Endothelial cell of umbilical vein (primary cell): Measurements from ENCODE around the gene C11orf24.

Experiments
- CTCF ChIP-seq, 2 donors: IDR thresholded peaks; 1 replicate in 1 of 2; 2 replicates in 1 of 2; pipeline ENCODE4 v1.5.1; 2011; ENCODE audit warnings: low read length in 2 of 2, mild to moderate bottlenecking in 2 of 2, moderate library complexity in 2 of 2, control low read depth in 1 of 2, inconsistent platforms in 1 of 2, low read depth in 1 of 2; ENCODE audit not compliant: insufficient read depth in 1 of 2; ENCODE audit errors: extremely low read depth in 1 of 2
- POLR2A ChIP-seq: IDR thresholded peaks from 2 replicates; pipeline ENCODE4 v1.6.1; 2012; ENCODE audit warnings: low read depth, mild to moderate bottlenecking, control low read depth, low read length

DNA sequence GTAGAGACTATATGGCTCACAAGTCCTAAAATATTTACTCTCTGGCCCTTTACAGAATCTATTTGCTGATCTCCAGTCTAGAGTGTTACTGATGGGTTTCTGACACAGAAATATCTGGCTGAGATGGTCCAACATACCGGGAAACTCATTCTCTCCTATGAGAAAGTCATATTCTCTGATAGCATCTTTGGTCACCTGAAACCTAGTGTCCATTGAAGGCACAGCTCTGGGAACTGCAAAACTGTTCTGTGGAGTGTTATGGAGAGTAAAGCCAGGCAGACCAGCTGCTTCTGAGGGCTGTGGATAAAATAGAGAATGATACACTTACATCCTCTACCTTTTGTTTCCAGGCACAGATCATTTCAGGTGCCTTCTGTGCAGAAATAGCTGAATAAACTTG is 2.5 kb upstream of the C11orf24 start:
- TF ChIP-seq CTCF (IDR thresholded peaks at IDR 0.05; ENCODE audit: extremely low read depth in 1 of 2, insufficient read depth in 1 of 2, low read depth in 1 of 2, low read length in 2 of 2), result no peak
- no peak for TF ChIP-seq POLR2A
